Uterus (tissue), 2 donors: ENCODE measurements around the gene BCAS3.

Source experiments
- POLR2A ChIP-seq, 2 donors: fragments of 450-650 bp; IDR thresholded peaks; one replicate each; pipeline ENCODE4 v1.6.1; 2016; ENCODE audit warnings: antibody characterized with exemption in 2 of 2, mild to moderate bottlenecking in 1 of 2, moderate library complexity in 1 of 2
- TF ChIP-seq, protein P1 (sequence below), 4 experiments: fragments of 200-600 bp in 2 of 4; fragments of 450-650 bp in 2 of 4; sonication (generic) in 2 of 4; IDR thresholded peaks; one replicate each; pipeline ENCODE4 v1.5.1; 2016 to 2019; ENCODE audit warnings: antibody characterized with exemption in 4 of 4, mild to moderate bottlenecking in 2 of 4, moderate library complexity in 1 of 4

DNA sequence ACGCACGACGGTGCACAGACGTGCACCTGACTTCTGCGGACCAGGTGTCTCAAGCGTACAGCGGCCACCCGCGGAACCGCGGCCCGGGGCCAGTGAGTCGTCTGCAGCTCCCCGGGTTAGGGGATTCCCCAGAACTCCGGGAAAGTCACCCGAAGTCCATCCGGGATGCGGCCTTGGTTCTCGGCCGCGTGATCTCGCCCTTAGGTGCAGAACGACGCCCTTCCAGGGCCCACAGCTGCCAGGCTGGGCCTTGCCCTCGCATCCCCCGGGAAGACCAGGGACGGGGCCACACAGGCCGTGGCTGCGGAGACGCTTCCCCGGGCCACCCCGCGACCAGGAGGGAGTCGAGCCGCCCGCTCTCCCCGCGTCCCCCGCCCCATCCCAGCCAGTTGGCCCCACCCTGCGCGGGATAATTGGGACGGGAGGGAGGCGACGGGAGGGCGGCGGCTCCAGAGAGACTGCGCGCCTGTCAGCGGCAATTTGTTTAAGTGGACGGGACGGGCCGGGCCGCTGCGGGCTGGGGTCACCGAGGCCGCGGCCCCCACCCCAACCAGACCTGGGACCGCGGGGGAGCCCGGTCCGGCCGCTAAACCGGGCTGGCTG, 718.4 kb downstream of the BCAS3 start:
- TF ChIP-seq, protein P1, sequence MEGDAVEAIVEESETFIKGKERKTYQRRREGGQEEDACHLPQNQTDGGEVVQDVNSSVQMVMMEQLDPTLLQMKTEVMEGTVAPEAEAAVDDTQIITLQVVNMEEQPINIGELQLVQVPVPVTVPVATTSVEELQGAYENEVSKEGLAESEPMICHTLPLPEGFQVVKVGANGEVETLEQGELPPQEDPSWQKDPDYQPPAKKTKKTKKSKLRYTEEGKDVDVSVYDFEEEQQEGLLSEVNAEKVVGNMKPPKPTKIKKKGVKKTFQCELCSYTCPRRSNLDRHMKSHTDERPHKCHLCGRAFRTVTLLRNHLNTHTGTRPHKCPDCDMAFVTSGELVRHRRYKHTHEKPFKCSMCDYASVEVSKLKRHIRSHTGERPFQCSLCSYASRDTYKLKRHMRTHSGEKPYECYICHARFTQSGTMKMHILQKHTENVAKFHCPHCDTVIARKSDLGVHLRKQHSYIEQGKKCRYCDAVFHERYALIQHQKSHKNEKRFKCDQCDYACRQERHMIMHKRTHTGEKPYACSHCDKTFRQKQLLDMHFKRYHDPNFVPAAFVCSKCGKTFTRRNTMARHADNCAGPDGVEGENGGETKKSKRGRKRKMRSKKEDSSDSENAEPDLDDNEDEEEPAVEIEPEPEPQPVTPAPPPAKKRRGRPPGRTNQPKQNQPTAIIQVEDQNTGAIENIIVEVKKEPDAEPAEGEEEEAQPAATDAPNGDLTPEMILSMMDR (IDR thresholded peaks at IDR 0.05) = no peak
- TF ChIP-seq POLR2A (IDR thresholded peaks at IDR 0.05) = no peak
